HG03565 (cell line): ENCODE results near the gene CASP14.
"Not testable (repeated sequence)": the region's sequence is repeated elsewhere in the genome, so short reads cannot be mapped to it uniquely, and the experiment has no call there.

ENCODE experiments used
- ATAC-seq: cut with Tn5 transposase; IDR thresholded peaks from one replicate; pipeline ENCODE4 v1.9.1; 2021; ENCODE audit warnings: mild to moderate bottlenecking, moderate library complexity; ENCODE audit not compliant: unreplicated experiment

Gene CASP14

GRCh38 chr19:15070386-15070785 lies 21.1 kb downstream of the CASP14 start:
- not testable (repeated sequence) for ATAC-seq

- ATAC-seq, result no peak
These were observed 23.8 kb downstream of the CASP14 start for GRCh38 chr19:15072930-15073647.

GRCh38 chr19:15074371-15074770 lies 25.1 kb downstream of the CASP14 start:
- no peak for ATAC-seq

- no peak for ATAC-seq
These were observed 26.5 kb downstream of the CASP14 start for GRCh38 chr19:15075806-15076205.

- ATAC-seq, result not testable (repeated sequence)
These were observed 30.7 kb downstream of the CASP14 start for GRCh38 chr19:15080002-15080401.

- no peak for ATAC-seq
These were observed 32.6 kb downstream of the CASP14 start, which contains the start of gene OR1I1 for GRCh38 chr19:15081911-15082310. Gene OR1I1, plus strand, starts transcription at chr19:15082211. Its CDS starts 4,855 bp downstream, at chr19:15087066.

- ATAC-seq, result no peak
These were observed 37.9 kb downstream of the CASP14 start for GRCh38 chr19:15087182-15087581.

GRCh38 chr19:15091918-15092753 lies 42.9 kb downstream of the CASP14 start:
- no peak for ATAC-seq

- ATAC-seq, result no peak
These were observed 43.7 kb downstream of the CASP14 start for GRCh38 chr19:15093001-15093400.

GRCh38 chr19:15096223-15096622 lies 46.9 kb downstream of the CASP14 start:
- no peak for ATAC-seq

GRCh38 chr19:15097980-15098379 lies 48.7 kb downstream of the CASP14 start:
- not testable (repeated sequence) for ATAC-seq

- no peak for ATAC-seq
These were observed 49.2 kb downstream of the CASP14 start for GRCh38 chr19:15098460-15098859.

GRCh38 chr19:15099017-15099582 lies 49.8 kb downstream of the CASP14 start:
- no peak for ATAC-seq

- no peak for ATAC-seq
These were observed 52.3 kb downstream of the CASP14 start for GRCh38 chr19:15101479-15102082.

- no peak for ATAC-seq
These were observed 54.7 kb downstream of the CASP14 start for GRCh38 chr19:15104003-15104402.

GRCh38 chr19:15104411-15104810 lies 55.1 kb downstream of the CASP14 start:
- ATAC-seq, result no peak

GRCh38 chr19:15105044-15105443 lies 55.8 kb downstream of the CASP14 start:
- ATAC-seq, result no peak

- no peak for ATAC-seq
These were observed 58.1 kb downstream of the CASP14 start, which contains the start of gene SYDE1 for GRCh38 chr19:15107061-15108010. Gene SYDE1, plus strand, starts transcription at chr19:15107401. Its CDS starts 33 bp downstream, at chr19:15107434.
